Ascending aorta (tissue), 2 donors: ENCODE data around the gene HCAR1. TPM values are rescaled to one million over a fixed set of nuclear protein-coding genes. Genes with fewer than 3 reads are reported as not detected.

Experiments used
- DNase-seq, 2 donors: peaks; one replicate each; pipeline ENCODE4 v3.0.0-alpha.2; 2019; ENCODE audit warnings: low spot score in 2 of 2
- H3K27ac ChIP-seq, 2 donors: fragments of 200-600 bp; sonication (generic); one replicate each; pipeline ENCODE4 v1.5.1; 2016 to 2017; ENCODE audit warnings: mild to moderate bottlenecking in 1 of 2
- H3K27me3 ChIP-seq: fragments of 200-600 bp; sonication (generic); one replicate; pipeline ENCODE4 v1.5.1; 2017
- H3K36me3 ChIP-seq, 2 donors: fragments of 200-600 bp; sonication (generic); one replicate each; pipeline ENCODE4 v1.5.1; 2016
- H3K4me1 ChIP-seq, 2 donors: fragments of 200-600 bp; sonication (generic); one replicate each; pipeline ENCODE4 v1.5.1; 2016 to 2017; ENCODE audit warnings: mild to moderate bottlenecking in 1 of 2
- H3K4me3 ChIP-seq, 2 donors: fragments of 200-600 bp; sonication (generic); one replicate each; pipeline ENCODE4 v1.5.1; 2016 to 2017; ENCODE audit warnings: mild to moderate bottlenecking in 1 of 2
- H3K9me3 ChIP-seq, 2 donors: fragments of 200-600 bp; sonication (generic); one replicate each; pipeline ENCODE4 v1.5.1; 2016
- CTCF ChIP-seq, 3 experiments: fragments of 200-600 bp in 2 of 3; fragments of 450-650 bp in 1 of 3; sonication (generic) in 2 of 3; IDR thresholded peaks; one replicate each; pipeline ENCODE4 v1.5.1; 2016 to 2019; ENCODE audit warnings: antibody characterized with exemption in 3 of 3, mild to moderate bottlenecking in 1 of 3, moderate library complexity in 1 of 3
- intact Hi-C: fragments of 100-400 bp; cut with DNase I; formaldehyde crosslinking; loops from one replicate; pipeline ENCODE4 v1.15.1; 2023
- total RNA-seq: library from RNA; depleted of rRNA; stranded (reverse); fragments of >200 nt; gene quantifications from one replicate; pipeline ENCODE4 v1.1.0, GENCODE V29; 2016

HCAR1 gene
- total RNA-seq, 1 donor from 2014 or later, result not detected

GRCh38 chr12:122749569-122750332, 19.1 kb upstream of the HCAR1 start:
- TF ChIP-seq CTCF (IDR thresholded peaks at IDR 0.05), result no peak
- Histone ChIP-seq H3K4me3 (no peak overlapping the region), H3K27me3 (no peaks in the 10 kb centered on the region), H3K9me3 (no peaks in the 10 kb centered on the region), H3K36me3 (peaks cover 0 to 4% of the 10 kb centered on the region in 2 donors), H3K27ac (no peak overlapping the region), H3K4me1 (peaks cover 3 to 12% of the 10 kb centered on the region in 2 donors)
- no peak for DNase-seq
- intact Hi-C loops, result loop anchor here (5.0 kb wide), 2 partner anchors 112 to 483 kb away; partner anchors contain the start of genes MPHOSPH9 and MTRFR

- H3K27ac ChIP-seq, result no peak overlapping the region
- peak in 1 of 2 donors; percentile 22 for DNase-seq
- no peaks in the 10 kb centered on the region for H3K27me3 ChIP-seq
- H3K4me1 ChIP-seq, result peaks cover 2 to 3% of the 10 kb centered on the region in 2 donors
- no peaks in the 10 kb centered on the region for H3K9me3 ChIP-seq
- intact Hi-C loops, result no loop called here
- H3K4me3 ChIP-seq, result no peak overlapping the region
- TF ChIP-seq CTCF (IDR thresholded peaks at IDR 0.05), result no peak
- no peaks in the 10 kb centered on the region for H3K36me3 ChIP-seq
Observed at GRCh38 chr12:122747224-122748135, 16.8 kb upstream of the HCAR1 start.

- intact Hi-C loops, result no loop called here
- no peaks in the 10 kb centered on the region for H3K27me3 ChIP-seq
- TF ChIP-seq CTCF (IDR thresholded peaks at IDR 0.05), result no peak
- DNase-seq, result no peak
- H3K27ac ChIP-seq, result no peak overlapping the region
- H3K4me1 ChIP-seq, result no peaks in the 10 kb centered on the region
- H3K36me3 ChIP-seq, result no peaks in the 10 kb centered on the region
- H3K9me3 ChIP-seq, result no peaks in the 10 kb centered on the region
- H3K4me3 ChIP-seq, result no peak overlapping the region
Observed at GRCh38 chr12:122743895-122744525, 13.4 kb upstream of the HCAR1 start.

- Histone ChIP-seq H3K27me3 (no peaks in the 10 kb centered on the region), H3K4me1 (no peaks in the 10 kb centered on the region), H3K9me3 (no peaks in the 10 kb centered on the region), H3K36me3 (no peaks in the 10 kb centered on the region), H3K4me3 (no peak overlapping the region), H3K27ac (no peak overlapping the region)
- no peak for DNase-seq
- intact Hi-C loops, result no loop called here
- TF ChIP-seq CTCF (IDR thresholded peaks at IDR 0.05), result no peak
Observed at GRCh38 chr12:122740351-122740750, 9.7 kb upstream of the HCAR1 start.

- H3K4me3 ChIP-seq, result no peak overlapping the region
- no peaks in the 10 kb centered on the region for H3K9me3 ChIP-seq
- no peak for DNase-seq
- intact Hi-C loops, result no loop called here
- H3K27me3 ChIP-seq, result no peaks in the 10 kb centered on the region
- H3K4me1 ChIP-seq, result no peaks in the 10 kb centered on the region
- no peak for TF ChIP-seq CTCF (IDR thresholded peaks at IDR 0.05)
- no peaks in the 10 kb centered on the region for H3K36me3 ChIP-seq
- H3K27ac ChIP-seq, result no peak overlapping the region
Observed at GRCh38 chr12:122738571-122738970, 7.9 kb upstream of the HCAR1 start.
